ENCODE measurements around the gene HDAC10.
"Not testable (repeated sequence)": the region's sequence is repeated elsewhere in the genome, so short reads cannot be mapped to it uniquely, and the experiment has no call there.

HDAC10 gene

DNA sequence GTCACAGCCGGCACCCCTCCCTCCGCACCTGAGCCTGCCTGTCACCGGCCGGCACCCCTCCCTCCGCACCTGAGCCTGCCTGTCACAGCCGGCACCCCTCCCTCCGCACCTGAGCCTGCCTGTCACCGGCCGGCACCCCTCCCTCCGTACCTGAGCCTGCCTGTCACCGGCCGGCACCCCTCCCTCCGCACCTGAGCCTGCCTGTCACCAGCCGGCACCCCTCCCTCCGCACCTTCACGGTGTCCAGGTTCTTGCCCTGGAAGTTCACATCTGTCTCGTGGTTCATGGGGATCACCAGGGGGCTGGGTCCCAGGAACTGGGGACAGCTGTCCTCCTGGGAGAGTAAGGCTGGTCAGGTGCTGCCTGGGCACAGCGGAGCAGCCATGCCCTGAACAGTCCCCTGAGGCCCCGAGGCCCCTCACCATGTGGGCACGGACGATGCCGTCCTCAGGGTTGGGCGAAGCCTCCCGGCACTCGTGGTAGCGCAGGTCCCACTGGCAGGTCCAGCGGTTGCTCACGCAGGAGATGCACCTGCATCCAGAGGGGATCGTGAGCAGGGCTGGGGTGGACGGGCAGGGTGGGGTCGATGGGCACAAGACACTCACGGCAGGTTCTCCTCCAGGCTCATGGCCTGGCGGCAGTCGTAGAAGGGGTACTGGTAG lies 34.6 kb upstream of the HDAC10 start:
- DNase-seq (ENCODE audit: low read depth) = no peak

GRCh38 chr22:50284479-50284878 lies 33.4 kb upstream of the HDAC10 start:
- DNase-seq (ENCODE audit: low read depth) = no peak

DNA sequence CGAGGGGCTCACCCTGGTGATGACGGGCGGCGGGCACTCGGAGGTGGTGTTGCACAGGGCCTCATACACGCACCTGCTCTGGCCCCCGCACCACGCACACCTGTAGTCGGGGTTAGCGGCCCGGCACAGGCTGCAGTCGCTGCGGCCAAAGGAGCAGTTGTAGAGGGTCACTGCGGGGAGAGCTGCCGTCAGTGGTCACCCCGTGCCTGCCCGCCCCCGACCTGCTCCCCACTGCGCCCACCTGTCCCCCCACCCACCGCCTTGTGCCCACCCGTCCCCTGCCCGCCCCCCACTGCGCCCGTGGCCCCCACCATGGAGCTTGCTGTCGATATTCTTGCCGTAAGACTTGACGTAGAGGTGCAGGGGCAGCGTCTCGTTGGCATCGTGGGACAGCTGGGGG lies 32.8 kb upstream of the HDAC10 start:
- DNase-seq (ENCODE audit: low read depth) = no peak

DNA sequence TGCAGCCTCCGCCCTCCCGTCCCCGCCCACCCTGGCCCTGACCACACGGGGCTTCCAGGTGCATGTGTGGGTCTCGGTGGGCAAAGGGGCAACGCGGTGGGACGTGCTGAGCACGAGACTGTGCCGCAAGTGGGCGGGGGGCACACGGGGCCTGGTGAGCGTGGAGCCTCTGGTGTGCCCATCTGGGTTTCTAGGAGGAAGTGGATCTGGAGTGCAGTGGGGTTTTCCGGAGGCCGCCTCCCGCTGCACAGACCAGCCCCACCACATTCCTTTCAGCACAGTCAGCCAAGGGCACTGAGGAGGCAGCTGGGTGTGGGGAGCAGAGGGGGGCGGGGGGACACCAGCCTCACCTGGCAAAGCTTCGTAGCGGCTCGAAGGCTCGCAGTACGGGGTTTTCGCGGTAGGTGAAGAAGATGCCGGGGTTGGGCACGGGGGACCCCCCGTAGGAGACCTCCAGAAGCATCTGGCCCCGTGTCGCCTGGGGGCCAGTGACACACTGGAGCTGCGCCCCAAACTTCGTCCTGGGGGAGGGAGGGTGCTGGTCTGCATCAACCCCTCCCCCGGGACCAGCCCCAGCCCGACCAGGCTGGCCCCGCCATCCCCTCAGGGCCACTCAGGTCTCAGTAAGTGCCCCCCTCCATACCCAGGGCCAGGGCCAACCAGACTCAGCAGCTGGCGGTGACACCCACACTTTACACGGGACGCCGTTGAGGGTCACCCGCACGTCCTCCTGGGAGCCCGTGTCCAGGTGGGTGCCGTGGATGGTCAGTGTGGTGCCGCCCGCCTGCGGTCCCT lies 31.5 kb upstream of the HDAC10 start:
- DNase-seq (ENCODE audit: low read depth) = no peak

- no peak for DNase-seq (ENCODE audit: low read depth)
These were observed 30.9 kb upstream of the HDAC10 start for GRCh38 chr22:50281957-50282356.

- no peak for DNase-seq (ENCODE audit: low read depth)
These were observed 30.3 kb upstream of the HDAC10 start for GRCh38 chr22:50281384-50281760.

DNA sequence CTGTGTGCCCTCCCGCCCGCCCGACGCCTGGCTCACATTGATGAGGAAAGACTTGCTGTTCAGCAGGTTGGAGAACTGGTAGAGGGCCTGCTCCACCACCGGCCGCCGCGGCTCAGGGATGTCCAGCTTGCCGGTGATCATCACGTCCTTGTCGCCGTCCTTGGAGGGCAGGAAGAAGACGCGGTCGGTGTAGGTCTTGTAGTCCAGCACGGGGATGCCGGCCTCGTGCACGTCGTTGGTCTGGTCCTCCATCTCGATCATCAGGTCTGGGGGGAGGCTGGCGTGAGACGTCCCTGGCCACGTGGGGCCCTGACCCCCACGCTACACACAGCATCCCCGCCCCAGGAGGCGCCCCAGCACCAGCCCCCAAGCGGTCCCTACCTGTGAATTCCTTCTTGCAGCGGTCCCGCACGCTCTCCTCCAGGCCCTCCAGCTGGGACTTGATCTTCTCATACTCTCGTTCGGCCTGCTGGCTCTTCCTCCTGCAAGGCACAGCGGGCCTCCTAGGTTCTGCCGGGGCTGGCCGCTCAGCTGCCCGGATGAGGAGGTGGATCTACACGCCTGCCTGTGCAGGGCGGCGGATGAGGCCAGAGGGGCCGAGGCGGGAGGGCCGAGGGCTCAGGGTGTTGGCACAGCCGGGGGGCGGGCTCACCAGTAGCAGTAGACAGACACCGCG lies 29.8 kb upstream of the HDAC10 start:
- no peak for DNase-seq (ENCODE audit: low read depth)

DNA sequence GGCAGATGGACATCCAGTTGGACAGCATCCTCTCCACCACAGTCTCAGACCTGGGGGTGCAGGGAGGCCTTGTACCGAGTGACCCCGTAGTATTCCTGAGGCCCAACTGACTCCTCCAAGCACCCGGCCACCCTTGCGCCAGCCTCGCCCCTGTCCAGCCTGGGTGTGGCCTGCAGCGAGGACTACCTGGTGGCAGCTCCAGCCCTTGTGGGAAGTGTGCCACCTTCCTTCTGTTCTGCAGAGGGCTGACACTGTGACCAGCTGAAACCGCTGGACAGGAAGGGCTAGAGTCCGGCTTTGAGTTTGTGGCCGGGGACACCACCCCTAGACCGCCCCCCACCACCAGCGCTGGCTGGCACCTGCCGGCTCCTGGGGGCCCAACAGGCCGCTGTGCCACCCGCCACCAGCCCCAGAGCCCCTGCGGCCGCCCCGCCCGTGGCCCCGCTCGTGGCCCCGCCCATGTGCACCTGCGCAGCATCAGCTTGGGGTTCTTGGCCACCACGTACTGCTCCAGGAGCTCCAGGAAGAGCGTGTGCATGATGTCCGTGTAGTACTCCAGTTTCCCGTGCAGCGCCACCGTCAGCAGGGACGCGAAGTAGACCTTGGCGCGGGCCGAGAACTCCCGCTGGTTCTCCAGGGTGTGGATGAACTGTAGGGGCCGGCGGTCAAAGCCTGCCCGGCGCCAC lies 29.1 kb upstream of the HDAC10 start:
- no peak for DNase-seq (ENCODE audit: low read depth)

DNA sequence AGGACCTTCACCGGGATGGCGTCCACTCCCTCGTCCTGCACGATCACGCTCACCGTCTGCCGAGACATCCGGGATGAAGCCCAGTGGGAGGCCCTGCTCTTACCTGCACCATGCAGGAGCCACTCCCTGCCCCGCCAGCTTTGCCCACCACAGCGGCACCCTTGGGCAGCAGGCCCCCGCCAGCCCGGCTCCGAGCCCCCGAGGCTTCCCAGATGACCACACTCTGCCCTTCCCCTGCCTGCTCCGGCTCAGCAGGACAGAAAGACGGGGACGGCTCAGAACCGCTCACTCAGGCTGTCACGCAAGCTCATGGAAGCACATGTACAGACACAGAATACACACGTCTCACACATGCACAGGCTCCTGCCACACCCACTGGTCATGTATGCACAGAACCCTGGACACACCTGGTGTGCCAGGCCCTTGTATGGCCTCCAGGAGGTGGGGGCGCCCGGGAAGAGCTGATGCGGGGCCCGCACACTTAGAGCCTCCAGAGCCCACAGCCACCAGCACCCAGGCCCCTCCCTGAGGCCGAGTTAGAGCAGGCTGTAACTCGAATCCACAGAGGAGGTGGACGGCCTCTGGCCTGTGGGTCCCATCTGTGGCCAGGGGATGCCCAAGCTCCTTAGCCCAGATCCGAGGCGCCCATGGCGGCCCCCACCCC lies 28.0 kb upstream of the HDAC10 start:
- DNase-seq (ENCODE audit: low read depth) = no peak

GRCh38 chr22:50278461-50278860 lies 27.4 kb upstream of the HDAC10 start:
- DNase-seq (ENCODE audit: low read depth) = no peak

DNA sequence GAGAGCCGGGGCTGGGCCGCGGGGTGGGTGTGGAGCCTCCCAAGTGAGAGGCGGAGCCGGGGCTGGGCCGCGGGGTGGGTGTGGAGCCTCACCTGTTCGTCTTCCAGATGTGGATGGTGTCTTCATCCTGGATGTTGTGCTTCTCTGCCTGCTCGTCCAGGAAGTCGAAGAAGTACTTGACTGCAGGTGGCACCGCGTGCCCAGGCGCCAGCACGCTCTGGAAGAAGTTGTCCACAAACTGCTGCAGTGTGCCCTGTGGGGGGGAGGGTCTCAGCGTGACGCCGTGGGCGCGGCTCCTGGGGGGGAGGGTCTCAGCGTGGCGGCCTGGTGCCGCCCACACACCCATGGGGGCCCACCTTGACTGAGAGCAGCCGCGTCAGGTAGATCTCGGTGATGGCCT lies 26.7 kb upstream of the HDAC10 start:
- DNase-seq (ENCODE audit: low read depth) = no peak

- no peak for DNase-seq (ENCODE audit: low read depth)
These were observed 25.1 kb upstream of the HDAC10 start for GRCh38 chr22:50276143-50276542.

GRCh38 chr22:50275181-50276055 lies 24.4 kb upstream of the HDAC10 start:
- no peak for DNase-seq (ENCODE audit: low read depth)

GRCh38 chr22:50274771-50275170 lies 23.7 kb upstream of the HDAC10 start:
- no peak for DNase-seq (ENCODE audit: low read depth)

DNA sequence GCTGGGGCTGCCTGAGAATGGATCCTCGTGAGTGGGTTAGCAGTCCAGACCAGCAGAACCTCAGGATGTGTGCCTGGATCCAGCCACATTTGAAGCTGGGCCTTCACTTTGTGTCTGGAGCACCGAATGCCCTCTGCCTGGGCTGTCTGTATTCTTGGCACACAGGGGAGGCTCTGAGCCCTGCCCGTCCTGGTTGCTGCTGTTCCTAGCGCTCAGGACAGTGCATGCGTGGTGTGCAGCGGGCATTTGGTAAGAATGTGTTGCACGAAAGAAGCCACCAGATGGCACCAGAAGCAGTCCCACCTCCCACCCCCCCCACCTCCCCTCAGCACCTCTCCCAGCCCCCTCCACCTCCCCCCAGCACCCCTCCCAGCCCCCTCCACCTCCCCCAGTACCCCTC lies 23.2 kb upstream of the HDAC10 start:
- no peak for DNase-seq (ENCODE audit: low read depth)

GRCh38 chr22:50273781-50274180 lies 22.7 kb upstream of the HDAC10 start:
- not testable (repeated sequence) for DNase-seq (ENCODE audit: low read depth)

DNA sequence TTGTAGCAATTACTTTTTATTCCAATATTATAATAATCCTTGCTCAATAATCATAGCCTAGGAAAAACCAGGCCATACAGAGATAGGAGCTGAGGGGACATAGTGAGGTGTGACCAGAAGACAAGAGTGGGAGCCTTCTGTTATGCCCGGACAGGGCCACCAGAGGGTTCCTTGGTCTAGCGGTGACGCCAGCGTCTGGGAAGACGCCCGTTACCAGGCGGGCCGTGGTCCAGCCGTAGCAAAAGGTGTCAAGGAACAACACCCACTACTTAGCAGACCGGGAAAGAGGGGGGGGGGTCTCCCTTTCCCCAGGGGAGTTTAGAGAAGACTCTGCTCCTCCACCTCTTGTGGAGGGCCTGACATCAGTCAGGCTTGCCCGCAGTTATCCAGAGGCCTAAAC lies 22.3 kb upstream of the HDAC10 start:
- DNase-seq (ENCODE audit: low read depth) = not testable (repeated sequence)

GRCh38 chr22:50272044-50272802 lies 21.2 kb upstream of the HDAC10 start:
- no peak for DNase-seq (ENCODE audit: low read depth)

GRCh38 chr22:50271519-50271970 lies 20.5 kb upstream of the HDAC10 start:
- DNase-seq (ENCODE audit: low read depth) = no peak

Data from stimulated activated CD8-positive, alpha-beta memory T cell treated with anti-CD3 and anti-CD28 coated beads, Interleukin-15, amount 100 ng/mL, for 1 hour (primary cell).